Gastroesophageal sphincter (tissue), 3 donors: ENCODE data around the gene CENPC.

Experiments
- EP300 ChIP-seq: sonication (generic); formaldehyde crosslinking; IDR thresholded peaks from one replicate; pipeline ENCODE4 v1.6.1; 2017; ENCODE audit warnings: antibody characterized with exemption, mild to moderate bottlenecking
- POLR2A ChIP-seq, 2 donors: fragments of 450-650 bp; IDR thresholded peaks; one replicate each; pipeline ENCODE4 v1.6.1; 2017; ENCODE audit warnings: antibody characterized with exemption in 2 of 2, mild to moderate bottlenecking in 2 of 2, moderate library complexity in 1 of 2
- TF ChIP-seq, protein P1 (sequence below), 4 experiments: fragments of 200-600 bp in 2 of 4; fragments of 450-650 bp in 2 of 4; sonication (generic) in 1 of 4; IDR thresholded peaks; one replicate each; pipeline ENCODE4 v1.5.1; 2017 to 2019; ENCODE audit warnings: antibody characterized with exemption in 4 of 4, mild to moderate bottlenecking in 2 of 4, moderate library complexity in 2 of 4

- TF ChIP-seq POLR2A (IDR thresholded peaks at IDR 0.05) (no peak), EP300 (no peak)
- TF ChIP-seq, protein P1, sequence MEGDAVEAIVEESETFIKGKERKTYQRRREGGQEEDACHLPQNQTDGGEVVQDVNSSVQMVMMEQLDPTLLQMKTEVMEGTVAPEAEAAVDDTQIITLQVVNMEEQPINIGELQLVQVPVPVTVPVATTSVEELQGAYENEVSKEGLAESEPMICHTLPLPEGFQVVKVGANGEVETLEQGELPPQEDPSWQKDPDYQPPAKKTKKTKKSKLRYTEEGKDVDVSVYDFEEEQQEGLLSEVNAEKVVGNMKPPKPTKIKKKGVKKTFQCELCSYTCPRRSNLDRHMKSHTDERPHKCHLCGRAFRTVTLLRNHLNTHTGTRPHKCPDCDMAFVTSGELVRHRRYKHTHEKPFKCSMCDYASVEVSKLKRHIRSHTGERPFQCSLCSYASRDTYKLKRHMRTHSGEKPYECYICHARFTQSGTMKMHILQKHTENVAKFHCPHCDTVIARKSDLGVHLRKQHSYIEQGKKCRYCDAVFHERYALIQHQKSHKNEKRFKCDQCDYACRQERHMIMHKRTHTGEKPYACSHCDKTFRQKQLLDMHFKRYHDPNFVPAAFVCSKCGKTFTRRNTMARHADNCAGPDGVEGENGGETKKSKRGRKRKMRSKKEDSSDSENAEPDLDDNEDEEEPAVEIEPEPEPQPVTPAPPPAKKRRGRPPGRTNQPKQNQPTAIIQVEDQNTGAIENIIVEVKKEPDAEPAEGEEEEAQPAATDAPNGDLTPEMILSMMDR (IDR thresholded peaks at IDR 0.05), result no peak
Observed at GRCh38 chr4:67535280-67535840, 9.9 kb downstream of the CENPC start.
